Epithelial cell of umbilical artery (primary cell): ENCODE data around the gene DHRS4. TPM values are rescaled to one million over a fixed set of nuclear protein-coding genes. Genes with fewer than 3 reads are reported as not detected.

ENCODE experiments used
- total RNA-seq: library from RNA; depleted of rRNA; stranded (reverse); fragments of >200 nt; gene quantifications from 2 replicates; pipeline ENCODE4 v1.2.3, GENCODE V29; 2014

DHRS4 gene
- total RNA-seq: 50.2 and 51.3 TPM in 2 replicates

DNA sequence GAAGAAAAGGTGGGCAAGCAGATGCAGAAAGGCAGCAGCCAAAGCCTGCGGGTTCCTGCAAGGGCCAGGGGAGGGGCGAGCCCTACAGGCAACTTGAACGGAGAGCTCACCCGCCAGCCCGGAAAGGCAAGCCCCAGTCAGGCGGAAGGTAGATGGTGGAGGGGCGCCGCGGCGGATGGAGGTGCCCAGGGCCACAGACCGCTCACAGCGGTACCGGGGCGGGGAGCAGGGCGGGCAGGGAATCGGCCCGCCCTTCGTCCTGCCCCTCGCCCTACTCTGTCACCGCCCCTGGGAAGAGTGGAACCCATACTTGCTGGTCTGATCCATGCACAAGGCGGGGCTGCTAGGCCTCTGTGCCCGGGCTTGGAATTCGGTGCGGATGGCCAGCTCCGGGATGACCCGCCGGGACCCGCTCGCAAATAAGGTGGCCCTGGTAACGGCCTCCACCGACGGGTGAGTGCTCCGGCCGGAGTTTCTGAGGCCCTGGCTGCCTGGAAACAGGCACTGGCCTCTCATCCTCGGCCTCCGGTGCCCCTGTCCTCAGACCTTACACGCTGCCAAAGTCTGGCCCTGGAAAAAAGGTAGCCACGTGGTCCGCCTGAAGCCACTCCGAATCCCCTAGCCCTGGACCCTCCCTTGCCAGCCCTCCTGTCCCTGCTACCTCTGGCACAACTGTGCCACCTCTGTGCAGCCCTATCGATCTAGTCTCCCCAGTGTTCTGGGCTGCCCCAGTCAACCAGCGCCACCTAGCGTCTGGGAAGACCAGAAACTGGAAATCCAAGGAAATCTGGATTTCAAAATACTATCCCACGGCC lies at the start of gene DHRS4:
Gene DHRS4, plus strand, starts transcription at position 307 of the 815 bp plus-strand sequence. Its CDS starts 19 bp downstream, at position 326.

DNA sequence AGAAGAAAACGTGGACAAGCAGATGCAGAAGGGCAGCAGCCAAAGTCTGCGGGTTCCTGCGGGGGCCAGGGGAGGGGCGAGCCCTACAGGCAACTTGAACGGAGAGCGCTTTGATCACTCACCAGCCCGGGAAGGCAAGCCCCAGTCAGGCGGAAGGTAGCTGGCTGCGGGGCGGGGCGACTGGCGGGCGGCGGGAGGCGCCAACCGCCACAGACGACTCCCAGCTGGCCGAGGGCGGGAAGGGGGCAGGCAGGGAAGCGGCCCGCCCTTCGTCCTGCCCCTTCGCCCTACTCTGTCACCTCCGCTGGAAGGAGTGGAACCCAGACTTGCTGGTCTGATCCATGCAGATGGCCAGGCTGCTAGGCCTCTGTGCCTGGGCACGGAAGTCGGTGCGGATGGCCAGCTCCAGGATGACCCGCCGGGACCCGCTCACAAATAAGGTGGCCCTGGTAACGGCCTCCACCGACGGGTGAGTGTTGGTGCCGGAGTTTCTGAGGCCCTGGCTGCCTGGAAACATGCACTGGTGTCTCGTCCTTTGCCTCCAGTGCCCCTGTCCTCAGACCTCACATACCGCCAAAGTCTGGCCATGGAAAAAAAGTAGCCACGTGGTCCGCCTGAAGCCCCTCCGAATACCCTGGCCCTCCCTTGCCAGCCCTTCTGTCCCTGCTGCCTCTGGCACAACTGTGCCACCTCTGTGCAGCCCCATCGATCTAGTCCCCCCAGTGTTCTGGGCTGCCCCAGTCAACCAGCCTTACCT lies 35.2 kb downstream of the DHRS4 start, which contains the start of gene DHRS4L2:
Gene DHRS4L2, plus strand, starts transcription at position 323 of the 757 bp plus-strand sequence. Its CDS starts 19 bp downstream, at position 342.

Other genes with a start within 250 kb of the DHRS4 start
- gene DHRS4L2, start 35.2 kb downstream of the DHRS4 start, total RNA-seq: 6.5 and 14.9 TPM in 2 replicates
- gene CARMIL3, start 98.2 kb downstream of the DHRS4 start, total RNA-seq: not detected in 2 replicates
- not detected in 2 replicates for gene CPNE6, start 117.8 kb downstream of the DHRS4 start, total RNA-seq
- gene PCK2, start 140.5 kb downstream of the DHRS4 start, total RNA-seq: 10.4 and 21.4 TPM in 2 replicates
- 43.5 and 91.6 TPM in 2 replicates for gene DCAF11, start 161.0 kb downstream of the DHRS4 start, total RNA-seq
- 0.32 and 0.76 TPM in 2 replicates for gene NRL, start 161.2 kb downstream of the DHRS4 start, total RNA-seq
- under 0.01 TPM in 1 of 2 replicates, not detected in the other for gene FITM1, start 176.9 kb downstream of the DHRS4 start, total RNA-seq
- 105 and 223 TPM in 2 replicates for gene PSME1, start 182.4 kb downstream of the DHRS4 start, total RNA-seq
- gene EMC9, start 187.8 kb downstream of the DHRS4 start, total RNA-seq: 30.5 and 34.3 TPM in 2 replicates
- gene PSME2, start 192.8 kb downstream of the DHRS4 start, total RNA-seq: 88.0 and 158 TPM in 2 replicates
- 37.4 and 47.7 TPM in 2 replicates for gene RNF31, start 193.7 kb downstream of the DHRS4 start, total RNA-seq
- gene IRF9, start 207.5 kb downstream of the DHRS4 start, total RNA-seq: 36.4 and 131 TPM in 2 replicates
- 2.6 and 13.4 TPM in 2 replicates for gene REC8, start 218.3 kb downstream of the DHRS4 start, total RNA-seq
- gene IPO4, start 235.0 kb downstream of the DHRS4 start, total RNA-seq: 33.1 and 43.2 TPM in 2 replicates
- gene TM9SF1, start 241.7 kb downstream of the DHRS4 start, total RNA-seq: 48.7 and 71.6 TPM in 2 replicates